Head of caudate nucleus (tissue), 42 donors: ENCODE data around the gene GEMIN5.

Experiments used
- DNase-seq, 42 donors: peaks; one replicate each; pipeline versions ENCODE4 v3.0.0 to v3.0.0-alpha.2; 2020 to 2021; ENCODE audit warnings: mixed read lengths in 7 of 42
- intact Hi-C: fragments of 100-400 bp; cut with DNase I; formaldehyde crosslinking; loops from one replicate; pipeline ENCODE4 v1.15.0; 2022

The GEMIN5 gene

DNA sequence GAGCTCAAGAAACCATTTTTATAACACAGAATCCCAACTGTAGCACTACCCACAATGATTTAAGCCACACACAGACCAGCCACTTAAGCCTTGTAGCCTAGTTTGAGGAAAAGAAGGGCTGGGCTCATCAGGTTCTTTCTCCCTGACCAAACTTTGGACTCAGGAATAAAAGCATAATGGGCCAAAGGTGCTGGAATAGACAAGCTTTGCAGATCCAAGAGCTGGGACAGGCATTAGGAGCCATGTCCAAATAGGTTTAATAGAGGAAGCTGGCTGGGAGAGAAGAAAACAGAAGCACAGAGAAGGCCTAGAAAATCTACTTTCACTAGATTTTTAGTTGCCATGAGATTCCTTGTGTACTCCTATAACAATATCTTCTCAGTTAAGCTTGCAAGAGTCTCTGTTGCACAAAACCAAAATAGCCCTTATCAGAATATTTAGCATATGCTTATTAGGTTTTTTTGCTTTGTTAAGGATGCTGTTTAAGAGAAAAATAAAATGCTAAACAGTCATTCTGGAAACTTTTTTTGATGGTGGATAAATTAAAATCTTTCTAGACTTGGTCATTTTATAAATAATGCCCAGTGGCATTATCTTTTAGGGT lies 41.3 kb downstream of the GEMIN5 start:
- DNase-seq: no peak
- intact Hi-C loops: no loop called here

GRCh38 chr5:154895606-154896561 lies 42.1 kb downstream of the GEMIN5 start:
- DNase-seq: no peak
- intact Hi-C loops: no loop called here

DNA sequence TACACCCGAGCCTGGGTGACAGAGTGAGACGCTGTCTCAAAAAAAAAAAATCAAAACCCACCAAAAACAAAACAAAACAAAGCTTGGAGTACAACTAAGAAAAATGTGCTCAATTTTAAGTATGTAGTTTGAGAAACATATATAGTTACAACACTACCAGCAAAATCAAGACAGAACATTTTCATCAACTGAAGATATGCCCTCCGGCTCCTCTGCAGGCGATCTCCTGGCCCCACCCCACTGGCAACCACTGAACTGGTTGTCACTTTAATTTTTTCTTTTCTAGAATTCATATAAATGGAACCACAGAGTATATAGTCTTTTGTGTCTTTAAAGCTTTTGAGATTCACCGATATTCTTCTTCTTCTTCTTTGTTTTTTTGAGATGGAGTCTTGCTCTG lies 44.6 kb downstream of the GEMIN5 start:
- intact Hi-C loops: no loop called here
- no peak for DNase-seq

GRCh38 chr5:154892369-154892771 lies 45.6 kb downstream of the GEMIN5 start:
- no peak for DNase-seq
- intact Hi-C loops: no loop called here

DNA sequence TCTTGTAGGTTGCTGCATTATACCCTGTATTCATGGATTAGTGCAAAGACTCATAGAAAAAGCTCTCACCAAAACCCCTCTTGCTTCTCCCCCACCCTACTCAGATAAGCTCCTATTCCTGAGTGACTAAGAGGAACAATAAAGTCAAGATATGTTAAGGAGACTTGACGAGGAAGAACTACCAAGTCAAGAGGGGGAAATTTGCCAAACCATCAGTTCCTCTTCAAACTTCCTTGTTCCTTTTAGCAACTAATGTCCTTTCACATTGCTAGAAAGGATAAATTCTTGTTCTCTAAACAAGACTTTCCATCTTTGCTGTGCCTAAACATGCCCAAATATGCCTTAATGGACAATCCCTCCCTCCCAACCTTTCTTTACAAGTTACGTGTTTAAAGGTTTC lies 52.6 kb downstream of the GEMIN5 start:
- no peak for DNase-seq
- intact Hi-C loops: no loop called here

DNA sequence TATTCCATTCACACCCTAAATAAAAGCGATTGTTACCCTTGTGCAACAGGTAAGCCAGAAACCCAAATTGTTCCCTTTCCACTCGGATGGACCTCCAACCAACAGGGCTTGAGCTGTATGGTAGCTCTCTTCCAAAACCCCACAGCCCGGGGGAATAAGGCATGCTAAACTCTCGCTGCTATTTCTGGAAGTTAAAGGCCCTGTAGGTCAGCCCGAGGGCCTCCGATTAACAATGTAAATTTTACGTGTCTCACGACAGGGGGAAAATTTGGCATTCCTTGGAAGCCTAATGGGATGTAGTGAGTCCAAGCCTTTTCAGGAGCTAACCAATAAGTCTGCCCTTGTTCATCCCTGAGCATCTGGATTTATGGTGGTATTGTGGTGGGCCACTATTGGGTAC lies 53.6 kb downstream of the GEMIN5 start:
- intact Hi-C loops: no loop called here
- DNase-seq: no peak

- no peak for DNase-seq
- intact Hi-C loops: no loop called here
Observed at GRCh38 chr5:154881986-154882385, 56.0 kb downstream of the GEMIN5 start.

DNA sequence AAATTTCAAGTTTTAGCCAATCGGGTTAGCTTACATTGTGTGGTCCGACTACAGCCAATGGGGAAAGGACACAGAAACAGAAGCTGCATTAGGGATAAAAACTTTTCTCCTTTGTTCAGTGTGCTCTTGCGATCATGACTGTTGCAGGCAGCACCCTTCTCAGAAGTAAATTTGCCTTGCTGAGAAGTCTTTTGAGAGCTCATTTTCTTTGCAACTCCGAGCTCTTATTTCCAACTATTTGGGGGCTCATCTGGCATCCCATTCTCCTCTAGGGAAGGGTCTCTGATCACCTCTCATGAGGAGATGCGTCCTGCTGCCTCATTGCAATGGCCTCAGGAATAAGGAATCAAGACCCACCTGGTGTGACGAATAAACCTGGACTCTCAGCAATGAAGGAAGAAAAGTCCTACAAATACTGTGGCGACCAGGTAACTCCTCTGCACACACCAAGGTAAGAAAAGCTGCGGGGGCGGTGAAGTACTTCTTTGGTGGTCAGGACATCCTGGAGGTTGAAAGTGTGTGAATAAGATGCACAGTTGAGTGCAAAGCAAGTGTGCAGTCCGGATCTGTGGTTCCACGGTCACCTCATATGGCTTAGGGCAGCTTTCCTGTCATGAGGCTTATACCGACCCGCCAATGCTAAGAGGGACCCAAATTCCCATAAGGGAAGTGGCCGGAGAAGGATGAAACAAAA lies 59.2 kb downstream of the GEMIN5 start:
- intact Hi-C loops: no loop called here
- DNase-seq: no peak

DNA sequence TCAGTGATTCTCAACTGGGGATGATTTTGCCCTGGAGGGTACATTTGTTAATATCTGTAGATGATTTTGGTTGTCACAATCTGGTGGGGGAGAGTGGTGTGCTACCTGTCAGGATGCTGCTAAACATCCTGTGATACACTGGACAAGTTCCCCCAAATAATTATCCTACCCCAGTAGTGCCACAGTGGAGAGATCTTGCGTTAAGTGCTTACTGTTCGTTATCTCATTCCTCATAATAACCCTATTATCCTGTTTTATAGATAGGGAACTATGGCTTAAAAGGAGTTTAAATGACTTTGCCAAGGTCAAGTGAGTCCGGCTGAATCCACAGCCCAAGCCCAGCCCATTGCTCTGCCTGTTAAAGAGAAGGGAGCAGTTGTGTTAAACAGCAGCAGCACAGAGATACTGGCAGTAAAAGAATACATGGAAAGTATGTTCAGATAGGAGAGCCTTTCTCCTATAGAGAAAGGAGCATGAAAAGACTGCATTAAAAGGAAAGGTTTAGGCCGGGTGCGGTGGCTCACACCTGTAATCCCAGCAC lies 64.2 kb downstream of the GEMIN5 start:
- DNase-seq: no peak
- intact Hi-C loops: no loop called here

GRCh38 chr5:154871734-154872133 lies 66.3 kb downstream of the GEMIN5 start:
- no peak for DNase-seq
- intact Hi-C loops: no loop called here

GRCh38 chr5:154868702-154869101 lies 69.3 kb downstream of the GEMIN5 start:
- no peak for DNase-seq
- intact Hi-C loops: no loop called here

GRCh38 chr5:154866841-154867240 lies 71.2 kb downstream of the GEMIN5 start:
- intact Hi-C loops: no loop called here
- no peak for DNase-seq

GRCh38 chr5:154865466-154866184 lies 72.4 kb downstream of the GEMIN5 start:
- no peak for DNase-seq
- intact Hi-C loops: no loop called here

DNA sequence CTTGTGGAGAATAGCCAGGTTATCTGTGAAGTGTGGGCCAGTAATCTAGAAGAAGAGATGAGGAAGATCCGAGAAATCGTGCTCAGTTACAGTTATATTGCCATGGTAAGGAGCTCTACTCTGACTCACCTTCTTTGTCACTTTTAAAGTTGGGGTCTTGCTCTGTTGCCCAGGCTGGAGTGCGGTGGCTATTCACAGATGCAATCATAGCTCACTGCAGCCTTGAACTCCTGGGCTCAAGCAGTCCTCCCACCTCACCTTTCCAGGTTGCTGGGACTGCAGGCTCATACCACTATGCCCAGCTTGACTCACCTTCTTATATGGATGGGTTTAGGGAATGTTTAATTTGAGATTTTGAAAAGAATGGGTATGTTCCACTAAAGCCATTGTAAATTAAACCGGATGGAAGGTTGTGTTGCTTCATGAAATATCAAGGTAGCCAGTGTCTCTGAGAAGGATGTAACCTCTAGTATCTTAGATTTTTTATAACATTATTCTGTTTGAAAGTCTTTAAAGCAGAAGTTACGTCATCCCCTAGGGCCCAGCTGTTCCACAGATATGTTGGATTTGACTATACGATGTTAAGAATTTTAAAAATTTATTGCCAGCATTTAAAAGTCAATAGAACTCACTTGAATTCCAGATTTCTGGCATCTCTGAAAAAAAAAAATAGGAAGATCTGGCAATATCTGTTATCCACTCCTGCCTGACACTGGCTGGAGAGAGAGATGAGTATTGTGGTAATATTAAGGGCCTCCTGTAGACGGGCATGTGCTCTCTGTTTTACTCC lies 74.5 kb downstream of the GEMIN5 start:
- intact Hi-C loops: no loop called here
- no peak for DNase-seq

DNA sequence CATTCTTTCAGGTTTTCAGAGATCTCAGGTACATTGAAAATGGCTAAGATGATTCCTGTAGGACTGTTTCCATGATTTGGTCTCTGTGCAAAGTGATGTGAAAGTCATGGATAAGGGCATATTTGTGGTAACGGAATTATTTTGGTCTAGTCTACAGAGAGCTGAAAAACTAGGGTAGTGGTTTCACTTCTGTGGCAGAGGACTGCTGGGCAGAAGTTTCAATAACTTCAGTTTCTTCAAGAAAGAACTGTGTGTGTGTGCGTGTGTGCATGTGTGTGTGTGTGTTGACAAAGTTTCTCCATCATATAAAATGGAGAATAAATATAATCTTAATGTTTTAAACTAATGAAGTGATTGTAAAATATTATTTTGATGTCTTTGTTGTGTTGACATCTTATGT lies 75.2 kb downstream of the GEMIN5 start:
- intact Hi-C loops: no loop called here
- DNase-seq: no peak

DNA sequence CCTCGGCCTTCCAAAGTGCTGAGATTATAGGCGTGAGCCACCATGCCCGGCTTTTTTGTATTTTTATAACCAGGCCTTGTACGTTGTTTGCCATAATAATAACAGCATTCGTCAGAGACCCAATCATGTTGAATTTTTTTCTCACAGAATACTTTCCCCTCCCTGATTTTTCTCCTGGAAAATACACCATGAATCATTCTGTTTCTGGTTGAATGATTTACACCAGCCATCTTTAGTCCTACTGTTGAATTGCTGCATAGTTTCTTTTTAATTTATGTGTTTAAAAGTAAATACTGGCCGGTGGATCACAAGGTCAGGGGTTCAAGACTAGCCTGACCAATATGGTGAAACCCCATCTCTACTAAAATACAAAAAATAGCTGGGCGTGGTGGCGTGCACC lies 76.1 kb downstream of the GEMIN5 start:
- intact Hi-C loops: no loop called here
- DNase-seq: no peak

- intact Hi-C loops: no loop called here
- no peak for DNase-seq
Observed at GRCh38 chr5:154860765-154861164, 77.2 kb downstream of the GEMIN5 start.

DNA sequence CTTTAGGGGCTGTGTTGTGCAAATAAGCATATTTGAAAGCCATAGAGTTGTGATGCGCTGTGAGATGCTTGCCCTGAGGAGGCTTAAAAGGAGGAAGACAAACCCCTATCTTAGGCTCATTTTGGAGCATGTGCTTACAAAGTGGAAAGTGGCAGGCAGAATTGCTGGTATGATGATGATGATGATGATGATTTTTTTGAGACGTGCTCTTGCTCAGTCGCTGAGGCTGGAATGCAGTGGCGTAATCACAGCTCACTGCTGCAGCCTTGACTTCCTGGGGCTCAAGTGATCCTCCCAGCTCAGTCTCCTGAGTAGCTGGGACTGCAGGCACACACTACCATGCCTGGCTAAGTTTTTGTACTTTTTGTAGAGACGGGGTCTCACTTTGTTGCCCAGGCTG lies 77.9 kb downstream of the GEMIN5 start:
- intact Hi-C loops: no loop called here
- no peak for DNase-seq
